Measurements from ENCODE around the gene DLD.
"Not testable (repeated sequence)": the region's sequence is repeated elsewhere in the genome, so short reads cannot be mapped to it uniquely, and the experiment has no call there.

Gene DLD, protein sequence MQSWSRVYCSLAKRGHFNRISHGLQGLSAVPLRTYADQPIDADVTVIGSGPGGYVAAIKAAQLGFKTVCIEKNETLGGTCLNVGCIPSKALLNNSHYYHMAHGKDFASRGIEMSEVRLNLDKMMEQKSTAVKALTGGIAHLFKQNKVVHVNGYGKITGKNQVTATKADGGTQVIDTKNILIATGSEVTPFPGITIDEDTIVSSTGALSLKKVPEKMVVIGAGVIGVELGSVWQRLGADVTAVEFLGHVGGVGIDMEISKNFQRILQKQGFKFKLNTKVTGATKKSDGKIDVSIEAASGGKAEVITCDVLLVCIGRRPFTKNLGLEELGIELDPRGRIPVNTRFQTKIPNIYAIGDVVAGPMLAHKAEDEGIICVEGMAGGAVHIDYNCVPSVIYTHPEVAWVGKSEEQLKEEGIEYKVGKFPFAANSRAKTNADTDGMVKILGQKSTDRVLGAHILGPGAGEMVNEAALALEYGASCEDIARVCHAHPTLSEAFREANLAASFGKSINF

GRCh38 chr7:107890962-107891635, at the start of gene DLD:
Gene DLD, plus strand, starts transcription at chr7:107891183. Its CDS starts 68 bp downstream, at chr7:107891251.
- FAIRE-seq, result peak; percentile 90

DNA sequence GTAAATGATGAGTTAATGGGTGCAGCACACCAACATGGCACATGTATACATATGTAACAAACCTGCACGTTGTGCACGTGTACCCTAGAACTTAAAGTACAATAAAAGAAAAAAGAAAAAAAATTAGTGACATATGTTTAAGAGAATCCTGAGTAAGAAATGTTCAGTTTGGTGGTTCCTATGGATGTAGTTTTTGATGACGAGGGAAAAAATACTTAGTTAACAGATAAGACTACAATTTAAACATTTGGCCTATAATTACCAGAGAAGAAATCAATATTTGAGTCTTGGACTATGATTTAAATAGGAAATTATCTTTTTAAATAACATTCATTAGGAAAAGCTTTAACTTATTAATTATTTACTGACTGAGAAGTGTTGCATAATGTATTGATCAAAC, 48.8 kb upstream of the DLD start:
- no peak for FAIRE-seq

DNA sequence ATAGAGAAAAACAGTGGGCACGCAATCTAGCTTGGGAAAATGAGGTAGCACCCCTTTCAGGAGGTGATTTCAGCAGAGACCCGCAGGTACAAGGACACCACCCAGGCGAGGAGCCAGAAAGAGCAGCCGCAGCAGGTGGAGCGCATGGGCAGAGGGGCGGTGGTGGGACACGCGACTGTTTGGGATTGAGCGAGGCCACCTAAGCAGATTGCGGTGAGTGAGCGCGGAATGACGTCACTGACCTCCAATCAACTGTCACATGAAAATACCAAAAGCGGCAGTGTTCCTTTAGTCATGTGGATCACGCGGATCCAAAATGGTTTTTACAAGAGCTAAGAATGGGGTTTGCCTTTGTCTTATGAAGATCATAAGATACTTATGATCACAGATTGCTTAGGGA, 47.8 kb upstream of the DLD start:
- no peak for FAIRE-seq

- no peak for FAIRE-seq
Measured at GRCh38 chr7:107846324-107846723, 44.7 kb upstream of the DLD start.

GRCh38 chr7:107847168-107847835, 43.7 kb upstream of the DLD start:
- no peak for FAIRE-seq

DNA sequence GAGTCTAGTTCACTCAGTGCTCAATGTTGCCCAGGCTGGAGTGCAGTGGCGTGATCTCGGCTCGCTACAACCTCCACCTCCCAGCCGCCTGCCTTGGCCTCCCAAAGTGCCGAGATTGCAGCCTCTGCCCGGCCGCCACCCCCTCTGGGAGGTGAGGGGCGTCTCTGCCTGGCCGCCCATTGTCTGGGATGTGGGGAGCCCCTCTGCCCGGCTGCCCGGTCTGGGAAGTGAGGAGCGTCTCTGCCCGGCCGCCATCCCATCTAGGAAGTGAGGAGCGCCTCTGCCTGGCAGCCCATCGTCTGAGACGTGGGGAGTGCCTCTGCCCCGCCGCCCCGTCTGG, 43.2 kb upstream of the DLD start:
- FAIRE-seq, result not testable (repeated sequence)

GRCh38 chr7:107848211-107848610, 42.8 kb upstream of the DLD start:
- FAIRE-seq, result not testable (repeated sequence)

DNA sequence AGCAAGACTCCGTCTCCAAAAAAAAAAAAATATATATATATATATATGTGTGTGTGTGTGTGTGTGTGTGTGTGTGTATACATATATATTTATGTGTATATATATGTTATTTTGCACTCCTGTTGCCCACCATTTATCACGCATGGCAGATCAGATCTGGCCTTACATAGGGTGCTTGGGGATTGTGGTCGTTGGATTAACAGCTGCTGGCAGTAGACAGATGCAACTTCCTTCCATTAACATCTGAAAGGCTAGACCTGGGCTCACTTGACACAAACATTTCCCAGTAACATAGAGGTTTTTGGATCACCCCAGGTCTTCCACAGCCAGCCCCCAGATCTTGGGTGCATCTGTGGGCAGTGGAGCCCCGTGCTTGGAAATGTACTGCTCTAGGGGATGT, 40.8 kb upstream of the DLD start:
- no peak for FAIRE-seq

DNA sequence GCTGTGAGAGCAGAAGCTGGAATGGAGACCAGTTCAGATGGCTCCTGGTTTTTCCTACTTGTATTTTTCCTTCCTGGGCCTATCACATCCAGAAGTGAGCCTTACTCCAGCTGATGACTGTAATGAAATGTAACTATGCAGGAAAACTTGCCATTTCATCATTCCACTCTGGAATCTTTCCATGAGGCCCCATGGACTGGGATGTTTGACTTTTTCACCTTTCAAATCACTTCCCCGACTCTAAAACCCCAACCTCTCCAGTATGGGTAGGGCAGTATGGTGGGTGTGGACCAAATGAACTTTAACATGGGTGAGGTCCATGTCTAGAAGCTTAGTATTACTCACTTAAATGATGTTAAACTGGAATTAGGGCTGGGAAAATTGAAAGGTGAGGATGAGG, 40.3 kb upstream of the DLD start:
- FAIRE-seq, result no peak

- FAIRE-seq, result no peak
Measured at GRCh38 chr7:107854454-107854853, 36.5 kb upstream of the DLD start.

GRCh38 chr7:107854989-107855388, 36.0 kb upstream of the DLD start:
- FAIRE-seq, result no peak

GRCh38 chr7:107856806-107857540, 34.0 kb upstream of the DLD start:
- FAIRE-seq, result no peak

- FAIRE-seq, result no peak
Measured at GRCh38 chr7:107857541-107857912, 33.5 kb upstream of the DLD start.

- no peak for FAIRE-seq
Measured at GRCh38 chr7:107858280-107858679, 32.7 kb upstream of the DLD start.

- no peak for FAIRE-seq
Measured at GRCh38 chr7:107860279-107860961, 30.6 kb upstream of the DLD start.

- FAIRE-seq, result no peak
Measured at GRCh38 chr7:107860981-107861652, 29.9 kb upstream of the DLD start.

DNA sequence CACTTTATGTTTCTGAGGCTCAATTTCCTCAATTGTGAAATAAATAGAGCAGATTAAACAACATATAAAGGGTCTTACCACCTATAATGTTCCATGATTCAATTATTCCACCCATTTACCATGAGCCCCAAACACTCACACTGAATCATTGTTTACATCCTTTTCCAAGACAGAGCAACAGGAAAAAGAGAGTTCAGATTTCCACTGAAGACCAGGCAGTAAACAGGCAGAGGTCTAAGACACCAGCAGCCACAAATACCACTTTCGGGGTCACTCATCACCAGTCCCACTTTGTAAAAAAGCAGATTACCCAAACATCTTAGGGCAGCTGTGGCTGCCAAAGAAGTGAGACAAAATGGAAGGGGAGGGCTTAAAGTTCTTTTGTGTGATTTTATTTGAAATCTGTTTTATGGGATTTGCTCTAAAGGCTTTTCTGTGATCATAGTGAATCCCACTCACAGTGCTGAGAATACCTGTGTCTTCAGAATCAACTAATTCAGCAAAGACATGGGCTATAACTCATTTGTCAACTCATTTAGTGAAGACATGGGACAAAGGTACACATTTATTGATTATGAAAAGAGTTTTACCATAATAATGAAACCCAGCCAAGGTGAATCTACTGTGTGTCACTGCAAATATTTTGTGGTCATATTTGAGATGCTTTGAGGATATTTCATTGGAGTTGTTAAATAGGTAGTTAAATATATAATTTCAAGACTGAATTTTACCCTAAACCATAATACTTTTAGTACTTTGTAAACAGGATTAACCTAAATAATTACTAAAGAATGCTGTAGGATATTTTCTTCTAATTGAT, 24.8 kb upstream of the DLD start:
- no peak for FAIRE-seq

DNA sequence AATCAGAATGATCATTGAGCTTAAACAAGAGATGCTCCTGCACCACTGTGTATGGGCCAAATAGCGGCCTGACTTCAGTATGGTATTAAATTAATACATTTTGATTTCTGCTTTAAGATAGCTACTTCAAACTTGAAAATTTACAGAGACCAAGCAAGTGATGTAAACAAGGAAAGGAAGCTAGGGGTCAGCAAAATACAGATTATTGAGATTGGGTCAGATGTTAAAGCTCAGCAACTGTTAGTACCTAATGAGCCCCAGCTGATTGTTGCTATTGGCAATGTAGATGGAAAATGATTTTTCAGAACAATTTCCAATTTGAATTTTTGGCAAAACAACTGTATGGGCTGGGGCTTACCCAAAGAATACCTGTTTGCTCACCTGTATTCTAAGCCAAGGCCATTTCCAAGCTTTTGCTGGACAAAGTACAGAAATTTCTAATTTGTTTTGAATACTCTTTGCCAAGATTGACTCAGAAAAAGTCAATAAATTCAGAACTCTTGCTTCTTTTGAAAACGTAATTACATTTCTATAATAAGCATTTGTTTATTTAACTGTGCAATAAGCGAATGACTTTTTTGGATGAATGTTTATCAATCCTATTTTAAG, 23.0 kb upstream of the DLD start:
- no peak for FAIRE-seq

DNA sequence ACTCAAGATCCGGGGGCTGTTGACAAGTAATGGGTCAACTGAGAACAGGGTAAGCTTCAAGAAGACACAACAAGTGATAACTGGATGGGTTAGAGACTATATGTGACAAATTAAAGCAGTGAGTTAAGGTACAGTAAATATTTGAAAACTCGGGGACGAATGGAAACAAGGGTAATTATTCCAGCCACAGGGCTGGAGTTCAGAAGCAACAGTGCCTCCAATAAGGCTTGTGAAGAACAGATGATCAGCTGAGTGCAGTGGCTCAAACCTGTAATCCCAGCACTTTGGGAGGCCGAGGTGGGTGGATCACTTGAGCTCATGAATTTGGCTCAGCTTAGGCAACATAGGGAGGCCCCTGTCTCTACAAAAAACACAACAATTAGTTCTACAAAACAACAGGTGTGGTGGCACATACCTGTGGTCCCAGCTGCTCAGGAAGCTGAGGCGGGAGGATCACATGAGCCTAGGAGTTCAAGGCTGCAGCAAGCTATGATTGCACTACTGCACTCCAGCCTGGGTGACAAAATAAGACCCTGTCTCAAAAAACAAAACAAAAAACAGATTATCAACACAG, 20.5 kb upstream of the DLD start:
- no peak for FAIRE-seq

DNA sequence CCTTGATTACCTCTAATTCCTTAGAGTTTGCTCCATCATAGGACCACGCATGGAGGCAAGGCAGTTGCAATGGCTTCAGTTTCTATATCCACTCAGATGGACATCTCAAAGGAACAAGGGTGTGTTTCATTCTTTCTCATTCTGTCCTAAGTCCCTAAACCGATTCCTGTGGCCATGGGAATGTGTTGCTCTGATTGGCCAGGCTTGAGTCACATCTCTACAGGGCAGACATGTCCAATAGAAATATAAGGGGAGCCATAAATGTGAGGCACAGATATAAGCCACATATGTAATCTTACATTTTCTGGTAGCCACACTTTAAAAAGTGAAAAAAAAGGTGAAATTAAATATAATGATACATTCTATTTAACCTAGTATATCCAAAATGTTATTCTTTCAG, 16.9 kb upstream of the DLD start:
- FAIRE-seq, result no peak
